Jurkat, Clone E6-1 (cell line): ENCODE measurements around the gene EIF3A.

Experiments used
- DNase-seq: peaks from one replicate; pipeline ENCODE4 v3.0.0-alpha.2; 2011; ENCODE audit warnings: low read depth, low spot score
- H3K4me3 ChIP-seq: 2 replicates; pipeline ENCODE4 v1.5.1; 2011; ENCODE audit warnings: mild to moderate bottlenecking, low read length, control low read depth, moderate library complexity

The EIF3A gene

DNA sequence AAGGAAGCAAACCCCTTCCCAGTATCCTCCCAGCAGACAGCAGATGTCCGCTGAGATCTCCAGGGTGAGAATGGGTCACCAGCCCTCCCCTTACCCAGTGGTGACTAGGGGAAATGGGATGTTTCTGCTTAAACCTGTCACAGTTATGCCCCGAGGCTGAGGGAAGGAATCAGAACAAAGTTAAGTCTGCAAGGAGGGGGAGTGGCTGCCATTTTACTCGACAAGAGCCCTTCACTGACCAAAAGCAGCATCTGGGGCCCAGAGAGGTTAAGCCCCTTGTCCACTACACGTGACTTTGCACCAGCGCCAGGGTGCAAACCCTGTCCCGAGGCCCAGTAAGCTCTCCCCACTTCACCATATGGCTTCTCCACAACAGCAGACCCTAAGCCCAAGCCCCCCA is 55.7 kb downstream of the EIF3A start:
- no peak for DNase-seq
- no peak overlapping the region for H3K4me3 ChIP-seq

DNA sequence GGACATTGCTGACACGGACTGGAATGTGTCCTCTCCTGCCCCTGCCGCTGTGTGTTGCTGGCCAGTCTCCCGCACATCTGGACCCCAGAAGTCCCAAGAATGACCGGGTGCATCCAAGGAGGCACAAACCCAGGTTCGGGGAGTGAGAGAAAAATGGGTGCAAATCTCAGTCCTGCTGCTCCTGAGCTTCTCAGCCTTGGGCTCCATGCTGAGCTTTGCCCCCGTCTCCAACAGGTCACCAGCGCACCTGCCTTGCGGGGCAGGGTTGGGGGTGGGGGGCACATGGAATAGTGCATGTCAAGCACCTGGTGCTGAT is 57.1 kb downstream of the EIF3A start:
- no peak for DNase-seq

DNA sequence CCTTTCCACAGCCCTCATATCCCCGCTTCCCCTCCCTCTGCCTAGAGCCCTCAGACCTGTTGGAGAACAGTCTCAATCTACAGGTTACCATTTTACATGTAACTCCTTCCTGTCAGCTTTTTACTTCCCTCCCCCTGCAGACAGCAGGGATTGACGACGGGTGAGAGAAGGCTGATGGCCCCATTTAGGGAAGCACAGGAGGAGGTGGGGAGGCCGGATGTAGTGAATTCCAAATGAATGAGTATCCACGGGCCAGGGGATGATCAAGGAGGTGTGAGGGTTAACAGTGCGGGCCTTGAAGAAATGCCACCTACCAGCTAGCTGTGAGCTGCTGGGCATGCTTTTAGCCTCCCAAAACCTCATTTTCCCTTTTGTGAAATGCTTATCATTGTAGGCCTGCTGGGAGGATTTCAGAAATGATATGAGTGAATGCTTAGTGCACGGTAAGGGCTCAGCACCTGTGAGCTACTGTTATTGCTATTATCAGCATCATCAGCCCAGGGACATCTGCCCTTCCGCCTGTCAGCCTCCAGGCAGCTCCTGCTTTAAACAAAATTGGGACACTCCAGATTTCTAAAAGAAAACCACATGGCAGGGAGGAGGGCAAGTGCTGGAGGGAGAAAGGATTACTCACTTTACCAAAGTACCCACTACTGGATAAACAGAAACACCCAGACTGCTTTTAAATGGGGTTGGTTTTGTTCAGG is 57.6 kb downstream of the EIF3A start:
- no peak overlapping the region for H3K4me3 ChIP-seq
- no peak for DNase-seq

More for the DNA sequence above, 57.1 kb downstream of the EIF3A start:
- no peak overlapping the region for H3K4me3 ChIP-seq

DNA sequence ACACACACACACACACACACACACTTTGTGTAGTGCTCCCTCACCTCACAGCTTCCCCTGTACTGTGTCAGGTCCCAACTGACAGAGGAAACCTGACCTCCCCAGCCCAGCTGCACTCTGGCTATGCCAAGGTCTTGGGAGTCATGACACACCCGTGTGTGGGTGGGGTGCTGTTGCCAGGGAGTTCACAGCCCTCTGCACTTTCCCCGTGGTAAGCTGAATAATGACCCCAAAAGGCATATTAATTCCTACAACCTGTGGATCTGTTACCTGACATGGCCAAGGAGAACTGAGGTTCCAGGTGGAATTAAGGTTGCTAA is 60.0 kb downstream of the EIF3A start:
- DNase-seq: no peak
- no peak overlapping the region for H3K4me3 ChIP-seq

DNA sequence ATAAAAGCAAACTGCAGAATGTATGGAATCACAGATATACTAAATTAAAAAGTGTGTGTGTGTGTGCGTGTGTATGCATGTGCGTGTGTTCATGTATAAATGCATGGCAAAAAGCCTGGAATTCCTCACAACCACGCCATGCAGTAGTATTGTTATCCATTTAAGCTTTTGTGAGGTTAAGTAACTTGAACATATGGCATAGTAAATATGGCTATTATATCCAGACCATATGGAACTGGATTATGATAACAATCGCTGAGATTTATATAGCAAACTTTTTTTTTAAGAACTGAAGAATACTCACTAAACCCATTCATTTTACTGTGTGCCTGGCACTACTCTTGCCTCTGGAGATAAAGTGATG is 73.4 kb downstream of the EIF3A start:
- H3K4me3 ChIP-seq: no peak overlapping the region
- no peak for DNase-seq

DNA sequence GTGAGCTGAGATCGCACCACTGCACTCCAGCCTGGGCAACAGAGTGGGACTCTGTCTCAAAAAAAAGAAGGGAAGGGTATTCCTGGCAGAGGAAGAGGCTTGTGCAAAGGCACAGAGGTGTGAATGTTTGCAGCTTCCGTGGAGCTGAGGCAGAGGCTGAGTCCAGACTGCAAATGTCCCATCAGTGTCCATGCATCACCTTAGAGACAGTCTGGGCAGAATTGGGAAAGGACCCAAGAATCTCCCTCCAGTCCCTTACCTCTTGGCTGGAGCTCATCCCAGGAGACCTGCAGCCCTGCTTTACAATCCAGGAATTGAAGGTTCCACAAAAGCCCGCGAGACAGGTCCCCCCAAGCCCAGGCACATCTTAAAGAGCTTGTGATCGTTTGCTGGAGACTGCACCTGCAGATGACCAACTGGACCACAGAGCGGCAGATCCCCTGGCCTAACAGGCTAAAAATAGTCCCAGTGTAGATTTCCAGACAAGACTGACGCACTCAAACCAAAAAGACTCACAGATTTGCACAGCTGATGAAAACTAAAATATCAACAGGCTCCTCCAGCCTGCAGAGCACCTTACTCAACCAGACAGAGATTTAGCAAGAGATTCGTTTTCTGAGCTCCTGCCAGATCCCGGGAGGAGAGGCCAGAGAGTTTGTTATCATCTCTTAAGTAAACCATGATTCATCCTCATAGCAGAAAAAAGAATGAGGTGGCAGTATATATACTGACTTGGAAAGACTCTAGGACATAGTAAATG is 74.0 kb downstream of the EIF3A start:
- no peak for DNase-seq
- H3K4me3 ChIP-seq: no peak overlapping the region

DNA sequence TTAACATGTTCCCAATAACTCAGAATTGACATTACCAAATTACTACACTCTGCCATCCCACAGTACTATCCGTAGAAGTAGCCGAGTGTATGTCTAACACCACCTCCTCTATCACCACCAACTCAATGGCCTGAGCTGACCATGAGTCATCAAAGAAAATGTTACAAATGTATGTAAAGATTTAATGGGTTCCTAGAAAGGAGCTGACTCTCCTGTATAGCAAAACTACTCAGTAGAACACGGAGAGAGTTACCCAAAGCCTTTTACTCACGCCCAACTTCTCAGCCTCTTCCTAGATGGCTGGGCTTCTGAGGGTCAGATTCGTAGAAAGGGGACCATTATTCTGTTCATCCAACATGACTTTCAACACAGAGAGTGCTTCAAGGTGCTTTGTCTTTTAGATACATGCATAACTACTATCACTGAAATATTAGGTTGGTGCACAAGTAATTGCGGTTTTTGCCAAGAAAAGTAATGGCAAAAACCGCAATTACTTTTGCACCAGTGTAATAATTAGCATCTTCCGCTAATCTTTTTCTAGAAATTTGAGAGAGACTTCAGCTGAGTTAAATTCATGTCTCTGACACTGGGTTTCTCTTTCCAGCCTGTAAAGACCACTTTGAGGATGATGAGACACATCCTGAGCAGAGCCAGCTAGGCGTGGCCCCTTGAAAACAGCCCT is 75.1 kb downstream of the EIF3A start:
- DNase-seq: no peak
- H3K4me3 ChIP-seq: no peak overlapping the region

DNA sequence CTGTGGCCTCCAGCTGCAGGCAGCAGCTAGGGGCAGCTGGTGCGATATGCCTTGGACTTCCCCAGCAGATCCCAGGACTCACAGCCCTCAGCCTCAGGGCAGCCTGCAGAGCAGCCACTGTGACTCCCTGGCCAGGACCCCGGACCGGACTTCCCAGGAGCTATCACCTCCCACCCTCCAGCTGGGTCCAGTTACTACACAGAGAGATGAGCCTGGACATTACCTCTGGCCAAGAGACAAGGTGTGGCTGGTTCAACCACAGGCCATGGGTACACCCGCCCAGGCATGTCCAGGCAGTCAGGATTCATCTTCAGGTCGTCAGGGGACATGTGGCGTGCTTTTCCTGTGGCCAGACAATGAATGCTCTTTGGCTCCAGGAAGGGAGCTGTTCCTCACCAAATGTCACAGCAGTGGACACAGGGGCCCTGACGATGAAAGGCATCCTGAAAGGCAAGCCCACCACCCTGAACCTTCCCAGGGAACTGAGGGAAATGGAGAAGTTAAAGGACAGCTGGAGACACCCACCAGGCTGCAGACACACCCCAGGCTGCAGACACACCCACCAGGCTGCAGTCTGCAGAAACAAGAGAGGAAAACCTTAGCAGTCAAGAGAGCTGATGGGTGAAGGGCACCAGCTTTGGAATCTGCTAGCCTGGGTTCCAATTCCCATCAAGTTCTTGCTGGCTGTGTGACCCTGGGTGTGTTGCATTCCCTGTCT is 76.9 kb downstream of the EIF3A start:
- no peak overlapping the region for H3K4me3 ChIP-seq
- DNase-seq: no peak

DNA sequence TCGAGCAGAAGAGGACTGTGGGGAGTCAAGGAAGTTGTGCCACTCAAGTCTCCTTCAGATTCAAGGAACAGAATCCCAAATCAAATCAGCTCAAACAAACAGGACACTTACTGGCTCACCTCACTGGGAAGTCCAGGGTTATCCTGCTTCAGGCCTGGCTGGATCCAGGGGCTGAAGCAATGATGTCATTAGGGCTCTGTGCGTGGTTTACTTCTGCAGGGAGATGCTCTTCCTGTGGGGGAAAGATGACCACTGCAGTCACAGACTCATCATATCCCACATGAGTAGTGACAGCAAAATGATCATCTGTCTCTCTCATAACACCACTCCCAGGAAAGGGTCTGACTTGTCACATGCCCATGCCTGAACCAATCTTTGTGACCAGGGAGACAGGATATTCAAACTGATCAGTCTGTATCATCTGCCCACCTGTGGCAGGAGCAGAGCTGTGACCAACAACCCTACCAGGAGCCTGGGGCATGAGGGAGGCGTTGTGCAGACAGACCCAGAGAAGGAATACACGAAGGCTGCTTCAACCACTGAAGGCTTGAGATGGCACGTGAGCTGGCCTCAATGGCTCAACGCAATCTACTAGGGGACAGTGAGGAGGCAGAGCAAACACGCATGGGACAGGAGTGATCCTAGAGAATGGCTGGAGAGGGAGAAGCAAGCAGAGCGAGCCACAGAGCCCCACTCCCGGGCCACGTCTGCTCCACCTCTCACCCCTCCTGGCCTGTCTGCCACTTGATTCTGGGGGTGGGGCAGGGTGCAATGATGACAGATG is 78.7 kb downstream of the EIF3A start:
- DNase-seq: no peak
- no peak overlapping the region for H3K4me3 ChIP-seq

DNA sequence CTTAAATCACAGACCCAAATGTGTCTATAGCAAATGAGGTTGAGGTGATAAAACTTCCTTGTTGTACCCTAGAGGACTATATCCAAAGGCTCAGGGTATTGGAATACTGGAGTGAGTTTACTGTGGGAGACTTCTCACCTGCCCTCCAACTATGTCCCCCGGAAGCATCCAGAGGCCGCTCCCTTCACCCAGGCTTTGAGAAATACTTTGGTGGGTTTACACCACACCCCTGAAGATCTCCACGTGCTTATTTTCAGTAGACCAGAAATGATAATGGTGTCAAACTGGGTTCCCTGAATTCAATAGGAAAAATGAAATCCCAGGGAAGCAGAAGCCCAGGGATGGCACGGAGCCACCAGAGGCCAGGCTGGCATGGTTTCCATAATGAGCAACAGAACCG is 82.4 kb downstream of the EIF3A start:
- no peak for DNase-seq
- H3K4me3 ChIP-seq: no peak overlapping the region

DNA sequence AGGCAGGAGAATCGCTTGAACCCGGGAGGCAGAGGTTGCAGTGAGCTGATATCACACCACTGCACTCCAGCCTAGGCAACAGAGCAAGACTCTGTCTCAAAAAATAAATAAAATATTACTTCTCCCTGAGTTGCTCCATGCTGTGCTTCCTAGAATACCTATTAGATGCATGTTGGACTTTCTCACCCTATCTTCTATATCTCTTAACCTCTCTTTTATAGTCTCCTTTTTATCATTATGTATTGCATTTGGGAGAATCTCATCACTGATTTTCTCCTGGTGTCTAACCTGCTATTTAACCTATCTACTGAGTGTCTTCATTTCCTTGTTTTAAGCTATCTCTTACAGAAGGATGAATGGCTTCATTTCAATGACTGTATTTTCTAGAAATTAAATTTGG is 83.2 kb downstream of the EIF3A start:
- DNase-seq: no peak
- H3K4me3 ChIP-seq: no peak overlapping the region

DNA sequence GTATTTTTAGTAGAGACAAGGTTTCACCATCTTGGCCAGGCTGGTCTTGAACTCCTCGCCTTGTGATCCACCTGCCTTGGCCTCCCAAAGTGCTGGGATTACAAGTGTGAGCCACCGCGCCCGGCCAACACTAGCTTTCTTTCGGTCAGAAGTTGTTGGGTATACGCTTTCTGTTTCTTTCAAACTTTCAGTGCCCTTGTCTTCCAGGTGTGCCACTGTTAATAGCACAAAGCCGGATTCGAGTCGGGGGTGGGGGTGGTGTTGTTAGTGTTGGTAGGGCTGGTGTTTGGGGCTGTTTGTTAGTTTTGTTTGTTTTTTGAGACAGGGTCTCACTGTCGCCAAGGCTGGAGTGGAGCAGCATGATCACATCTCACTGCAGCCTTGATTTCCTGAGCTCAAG is 84.9 kb downstream of the EIF3A start:
- H3K4me3 ChIP-seq: no peak overlapping the region
- DNase-seq: no peak

DNA sequence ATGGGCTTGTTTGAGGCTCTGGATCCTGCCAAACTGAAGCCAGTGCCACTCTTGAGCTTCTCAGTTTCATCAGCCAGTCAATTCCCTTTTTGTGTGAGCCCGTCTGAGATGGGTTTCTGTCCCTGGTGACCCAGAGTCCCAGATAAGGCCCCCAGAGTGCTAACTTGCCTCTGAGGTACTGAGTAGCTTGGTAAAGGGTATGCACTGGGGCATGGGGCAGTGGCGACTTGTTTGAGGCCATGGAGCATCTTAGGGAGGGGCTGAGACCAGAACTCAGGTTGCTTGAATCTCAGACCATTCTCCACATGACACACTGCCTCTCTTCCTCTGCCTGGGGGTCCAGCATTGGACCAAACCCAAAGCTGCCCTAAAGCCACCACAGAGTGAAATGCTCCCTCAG is 86.3 kb downstream of the EIF3A start:
- no peak for DNase-seq
- H3K4me3 ChIP-seq: no peak overlapping the region

DNA sequence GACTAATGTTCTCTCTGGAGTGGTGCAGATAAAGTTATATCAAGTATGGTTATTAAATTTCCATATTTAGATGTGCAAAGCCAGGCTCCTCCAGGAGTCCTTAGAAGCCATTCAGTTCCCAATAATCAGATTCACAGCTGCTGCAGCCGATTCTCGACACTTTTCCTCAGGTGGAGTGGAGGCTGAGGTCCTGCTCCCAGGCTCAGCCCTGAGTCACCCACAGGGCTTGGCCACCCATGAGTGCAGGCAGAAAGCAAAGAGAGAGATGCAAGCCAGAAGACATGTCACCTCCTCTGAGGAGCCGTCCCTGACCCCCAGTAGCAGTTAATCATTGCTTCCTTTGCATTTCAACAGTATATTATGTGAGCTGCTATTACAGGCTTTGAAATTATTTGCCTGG is 87.4 kb downstream of the EIF3A start:
- DNase-seq: no peak
- H3K4me3 ChIP-seq: no peak overlapping the region

DNA sequence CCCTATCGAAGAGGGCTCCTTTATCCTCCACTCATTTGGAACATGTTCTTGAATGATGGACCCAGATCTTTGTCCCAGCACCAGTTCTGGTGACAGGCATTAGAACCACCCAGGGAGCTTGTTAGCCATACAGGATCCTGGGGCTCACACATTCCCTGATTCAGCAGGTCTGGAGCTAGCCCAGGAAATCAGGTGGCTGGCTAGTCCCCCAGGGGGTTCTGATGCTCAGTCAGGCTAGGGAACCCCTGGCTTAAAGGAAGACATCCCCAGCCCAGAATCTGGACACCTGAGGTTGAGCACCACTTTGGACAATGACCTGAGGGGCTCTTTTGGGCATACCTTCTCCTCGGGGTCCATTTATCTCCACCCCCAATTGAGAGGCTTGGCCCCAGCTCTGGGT is 88.1 kb downstream of the EIF3A start:
- no peak overlapping the region for H3K4me3 ChIP-seq
- DNase-seq: no peak

DNA sequence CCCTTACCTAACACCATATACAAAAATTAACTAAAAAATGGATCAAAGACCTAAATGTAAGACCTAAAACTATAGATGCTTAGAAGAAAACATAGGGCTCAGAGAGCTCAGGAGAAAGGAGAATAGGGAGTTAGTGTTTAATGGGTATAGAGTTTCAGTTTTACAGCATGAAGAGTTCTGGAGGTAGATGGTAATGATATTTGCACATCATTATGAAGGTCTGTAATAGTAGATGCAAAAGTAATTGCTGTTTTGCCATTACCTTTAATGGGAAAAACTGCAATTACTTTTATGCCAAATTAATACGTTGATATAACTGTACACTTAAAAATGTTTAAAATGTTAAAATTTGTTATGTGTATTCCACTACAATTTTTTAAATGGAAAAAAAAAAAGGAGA is 90.3 kb downstream of the EIF3A start:
- no peak for DNase-seq
- H3K4me3 ChIP-seq: no peak overlapping the region

DNA sequence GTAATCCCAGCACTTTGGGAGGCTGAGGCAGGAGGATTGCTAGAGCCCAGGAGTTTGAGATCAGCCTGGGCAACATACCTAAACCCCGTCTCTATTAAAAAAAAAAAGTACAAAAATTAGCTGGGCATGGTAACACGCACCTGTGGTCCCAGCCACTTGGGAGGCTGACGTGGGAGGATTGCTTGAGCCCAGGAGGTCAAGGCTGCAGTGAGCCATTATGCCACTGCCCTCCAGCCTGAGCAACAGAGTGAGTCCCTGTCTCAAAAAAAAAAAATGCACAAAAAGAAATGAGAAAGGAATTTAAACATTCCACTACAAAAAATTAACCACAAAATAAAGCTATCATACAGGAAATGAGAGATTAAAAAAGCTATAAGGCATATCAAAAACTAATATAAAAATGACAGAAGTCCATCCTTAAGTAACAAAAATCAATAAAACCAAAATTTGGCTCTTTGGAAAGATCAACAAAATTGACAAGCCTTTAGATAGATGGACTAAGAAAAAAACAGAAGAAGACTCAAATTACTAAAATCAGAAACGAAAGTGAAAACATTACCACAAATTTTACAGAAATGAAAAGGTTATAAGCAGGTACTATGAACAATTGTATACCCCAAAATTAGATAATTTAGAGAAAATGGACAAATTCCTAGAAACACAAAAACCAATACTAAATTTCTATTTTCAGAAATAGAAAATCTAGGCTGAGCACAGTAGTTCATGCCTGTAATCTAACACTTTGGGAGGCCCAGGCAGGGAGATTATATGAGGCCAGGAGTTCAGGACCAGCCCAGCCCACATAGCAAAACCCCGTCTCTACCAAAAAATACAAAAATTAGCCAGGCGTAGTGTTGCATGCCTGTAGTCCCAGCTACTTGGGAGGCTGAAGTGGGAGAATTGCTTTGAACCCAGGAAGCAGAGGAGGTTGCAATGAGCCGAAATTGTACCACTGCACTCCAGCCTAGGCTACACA is 93.5 kb downstream of the EIF3A start:
- no peak for DNase-seq
- no peak overlapping the region for H3K4me3 ChIP-seq

DNA sequence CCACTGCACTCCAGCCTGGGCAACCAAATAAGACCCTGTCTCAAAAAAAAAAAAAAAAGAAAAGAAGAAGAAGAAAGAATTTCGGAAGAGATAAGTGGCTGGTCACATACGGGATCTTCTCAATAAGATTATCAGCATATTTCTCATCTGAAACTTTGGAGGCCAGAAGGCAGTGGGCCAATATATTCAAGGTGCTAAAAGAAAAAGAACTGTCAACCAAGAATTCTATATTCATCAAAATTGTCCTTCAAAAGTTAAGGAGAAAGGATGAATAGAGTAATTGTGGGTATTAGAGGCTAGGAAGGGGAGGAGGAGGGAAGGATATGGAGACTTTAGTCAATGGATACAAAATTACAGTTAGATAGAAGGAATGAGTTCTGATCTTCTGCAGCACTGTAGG is 95.0 kb downstream of the EIF3A start:
- DNase-seq: no peak
- H3K4me3 ChIP-seq: no peak overlapping the region
